GM23338 (cell line): ENCODE results near the gene EXPH5.

Experiments
- CREB1 ChIP-seq: fragments of 250-450 bp; sonication (Bioruptor Pico); IDR thresholded peaks from 2 replicates; pipeline ENCODE4 v1.5.0; 2020; ENCODE audit warnings: low read depth, mild to moderate bottlenecking, moderate library complexity
- CTCF ChIP-seq, 2 experiments: fragments of 200-600 bp in 1 of 2; sonication (generic) in 1 of 2; conservative IDR thresholded peaks; 2 replicates each; pipeline versions ENCODE4 v1.5.1 to v1.6.1; 2016 to 2017; ENCODE audit warnings: antibody characterized with exemption in 2 of 2, low read depth in 2 of 2, mild to moderate bottlenecking in 2 of 2, moderate library complexity in 1 of 2
- ETS1 ChIP-seq: IDR thresholded peaks from 2 replicates; pipeline ENCODE4 v1.6.1; 2016; ENCODE audit warnings: antibody characterized with exemption
- EZH2 ChIP-seq: fragments of 200-600 bp; sonication (generic); IDR thresholded peaks from one replicate; pipeline ENCODE4 v1.8.0; 2017; ENCODE audit warnings: antibody characterized with exemption, mild to moderate bottlenecking, low read depth; ENCODE audit not compliant: unreplicated experiment
- EZH2phosphoT487 ChIP-seq: fragments of 200-600 bp; sonication (generic); IDR thresholded peaks from one replicate; pipeline ENCODE4 v1.8.1; 2018; ENCODE audit warnings: antibody characterized with exemption; ENCODE audit not compliant: unreplicated experiment
- POLR2AphosphoS5 ChIP-seq: IDR thresholded peaks from 2 replicates; pipeline ENCODE4 v1.6.1; 2016; ENCODE audit warnings: antibody characterized with exemption, low read depth
- STAT1 ChIP-seq: IDR thresholded peaks from one replicate; pipeline ENCODE4 v1.6.1; 2016; ENCODE audit warnings: antibody characterized with exemption; ENCODE audit not compliant: unreplicated experiment
- ZNF114 ChIP-seq: fragments of 250-450 bp; sonication (Bioruptor Pico); IDR thresholded peaks from 2 replicates; pipeline ENCODE4 v1.5.0; 2020; ENCODE audit warnings: mild to moderate bottlenecking, moderate library complexity
- ZNF331 ChIP-seq: fragments of 250-450 bp; sonication (Bioruptor Pico); IDR thresholded peaks from 2 replicates; pipeline ENCODE4 v1.5.0; 2020; ENCODE audit warnings: low read depth, mild to moderate bottlenecking, moderate library complexity
- TF ChIP-seq, protein P1 (sequence below): IDR thresholded peaks from one replicate; pipeline ENCODE4 v1.6.1; 2018; ENCODE audit warnings: antibody characterized with exemption; ENCODE audit not compliant: unreplicated experiment

DNA sequence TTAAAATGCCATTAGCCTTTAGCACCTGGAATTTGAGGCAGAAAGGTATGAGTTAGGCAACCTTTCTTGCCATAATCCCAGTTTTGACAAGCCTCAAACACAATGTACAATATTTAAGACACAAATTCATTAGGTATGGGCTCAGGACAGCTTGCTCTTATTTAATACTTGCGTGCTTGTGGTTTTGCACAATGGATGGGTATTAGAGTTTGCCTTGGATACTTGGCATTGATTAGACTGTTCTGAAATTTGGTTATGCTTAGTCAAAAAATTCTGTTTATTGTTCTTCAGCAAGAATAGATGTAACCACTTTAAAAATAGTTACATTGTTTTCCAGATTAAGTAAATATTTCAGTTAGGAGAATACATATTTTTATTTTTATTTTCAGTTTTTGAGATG lies 120.9 kb downstream of the EXPH5 start:
- TF ChIP-seq CTCF (conservative IDR thresholded peaks at IDR 0.05; ENCODE audit: low read depth in 2 of 2) (no peak), EZH2 (no peak), POLR2AphosphoS5 (no peak), CREB1 (CRISPR knock-in tag) (no peak), ETS1 (no peak), ZNF114 (CRISPR knock-in tag) (no peak), EZH2phosphoT487 (no peak), ZNF331 (CRISPR knock-in tag) (no peak), STAT1 (no peak)
- TF ChIP-seq, protein P1, sequence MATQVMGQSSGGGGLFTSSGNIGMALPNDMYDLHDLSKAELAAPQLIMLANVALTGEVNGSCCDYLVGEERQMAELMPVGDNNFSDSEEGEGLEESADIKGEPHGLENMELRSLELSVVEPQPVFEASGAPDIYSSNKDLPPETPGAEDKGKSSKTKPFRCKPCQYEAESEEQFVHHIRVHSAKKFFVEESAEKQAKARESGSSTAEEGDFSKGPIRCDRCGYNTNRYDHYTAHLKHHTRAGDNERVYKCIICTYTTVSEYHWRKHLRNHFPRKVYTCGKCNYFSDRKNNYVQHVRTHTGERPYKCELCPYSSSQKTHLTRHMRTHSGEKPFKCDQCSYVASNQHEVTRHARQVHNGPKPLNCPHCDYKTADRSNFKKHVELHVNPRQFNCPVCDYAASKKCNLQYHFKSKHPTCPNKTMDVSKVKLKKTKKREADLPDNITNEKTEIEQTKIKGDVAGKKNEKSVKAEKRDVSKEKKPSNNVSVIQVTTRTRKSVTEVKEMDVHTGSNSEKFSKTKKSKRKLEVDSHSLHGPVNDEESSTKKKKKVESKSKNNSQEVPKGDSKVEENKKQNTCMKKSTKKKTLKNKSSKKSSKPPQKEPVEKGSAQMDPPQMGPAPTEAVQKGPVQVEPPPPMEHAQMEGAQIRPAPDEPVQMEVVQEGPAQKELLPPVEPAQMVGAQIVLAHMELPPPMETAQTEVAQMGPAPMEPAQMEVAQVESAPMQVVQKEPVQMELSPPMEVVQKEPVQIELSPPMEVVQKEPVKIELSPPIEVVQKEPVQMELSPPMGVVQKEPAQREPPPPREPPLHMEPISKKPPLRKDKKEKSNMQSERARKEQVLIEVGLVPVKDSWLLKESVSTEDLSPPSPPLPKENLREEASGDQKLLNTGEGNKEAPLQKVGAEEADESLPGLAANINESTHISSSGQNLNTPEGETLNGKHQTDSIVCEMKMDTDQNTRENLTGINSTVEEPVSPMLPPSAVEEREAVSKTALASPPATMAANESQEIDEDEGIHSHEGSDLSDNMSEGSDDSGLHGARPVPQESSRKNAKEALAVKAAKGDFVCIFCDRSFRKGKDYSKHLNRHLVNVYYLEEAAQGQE: no peak
